Large intestine (tissue), 3 donors: Measurements from ENCODE around the gene LRP2. TPM values are rescaled to one million over a fixed set of nuclear protein-coding genes. Genes with fewer than 3 reads are reported as not detected.

Source experiments
- DNase-seq, 2 donors: peaks; one replicate each; pipeline versions ENCODE4 v3.0.0 to v3.0.0-alpha.2; 2013
- H3K27ac ChIP-seq: one replicate; pipeline ENCODE4 v1.5.1; 2013; ENCODE audit warnings: low read length
- H3K27me3 ChIP-seq: 2 replicates; pipeline ENCODE4 v1.6.1; 2013; ENCODE audit warnings: low read length; ENCODE audit not compliant: control insufficient read depth, insufficient read depth
- H3K36me3 ChIP-seq: 2 replicates; pipeline ENCODE4 v1.6.1; 2013; ENCODE audit warnings: low read length; ENCODE audit not compliant: control insufficient read depth, insufficient read depth
- H3K4me1 ChIP-seq: one replicate; pipeline ENCODE4 v1.6.1; 2013; ENCODE audit warnings: low read length; ENCODE audit not compliant: control insufficient read depth, insufficient read depth
- H3K4me3 ChIP-seq: one replicate; pipeline ENCODE4 v1.5.1; 2013; ENCODE audit warnings: low read length
- H3K9me3 ChIP-seq: one replicate; pipeline ENCODE4 v1.6.1; 2013; ENCODE audit warnings: mild to moderate bottlenecking, low read depth, low read length, moderate library complexity; ENCODE audit not compliant: control insufficient read depth
- WGBS: methylation state at CpG from one replicate; pipeline ENCODE4 v1.1.5; 2013; ENCODE audit warnings: low lambda C conversion rate; ENCODE audit not compliant: insufficient coverage; 5-methylcytosine and 5-hydroxymethylcytosine counted together
- polyA plus RNA-seq: library from polyadenylated mRNA; unstranded; fragments of 120-200 nt; gene quantifications from one replicate; pipeline ENCODE4 v1.2.1, GENCODE V29; 2013

The LRP2 gene
- polyA plus RNA-seq, 1 donor: 4.4 TPM

- Histone ChIP-seq H3K4me1 (no peaks in the 10 kb centered on the region), H3K4me3 (no peak overlapping the region), H3K27me3 (no peaks in the 10 kb centered on the region), H3K27ac (no peak overlapping the region), H3K9me3 (no peaks in the 10 kb centered on the region), H3K36me3 (no peaks in the 10 kb centered on the region)
- no peak for DNase-seq
- WGBS: no CpG with 5 or more reads among the region's 4 CpGs
Measured at GRCh38 chr2:169372561-169372960, 10.2 kb upstream of the LRP2 start.

GRCh38 chr2:169366066-169366465 lies 3.7 kb upstream of the LRP2 start:
- Histone ChIP-seq H3K36me3 (no peaks in the 10 kb centered on the region), H3K27ac (no peak overlapping the region), H3K4me3 (no peak overlapping the region), H3K9me3 (peaks cover 3% of the 10 kb centered on the region), H3K4me1 (peaks cover 18% of the 10 kb centered on the region), H3K27me3 (peaks cover 30% of the 10 kb centered on the region)
- DNase-seq: no peak

- Histone ChIP-seq H3K4me1 (peaks cover 18% of the 10 kb centered on the region), H3K27ac (peak overlapping the region; percentile 4), H3K36me3 (no peaks in the 10 kb centered on the region), H3K27me3 (peaks cover 34% of the 10 kb centered on the region), H3K4me3 (peak overlapping the region; percentile 53), H3K9me3 (peaks cover 3% of the 10 kb centered on the region)
- 40% methylated on average over 1 of the region's 4 CpGs for WGBS
- DNase-seq: peak in 1 of 2 donors; percentile 53
Measured at GRCh38 chr2:169365029-169365480, 2.7 kb upstream of the LRP2 start.

GRCh38 chr2:169363560-169364150 lies 1.3 kb upstream of the LRP2 start:
- peak; percentile 16 to 62 for DNase-seq
- Histone ChIP-seq H3K27me3 (peaks cover 34% of the 10 kb centered on the region), H3K4me3 (peak overlapping the region; percentile 53), H3K36me3 (no peaks in the 10 kb centered on the region), H3K9me3 (peaks cover 3% of the 10 kb centered on the region), H3K4me1 (peaks cover 18% of the 10 kb centered on the region), H3K27ac (no peak overlapping the region)
- 0% methylated on average over 1 of the region's 26 CpGs for WGBS

- Histone ChIP-seq H3K36me3 (no peaks in the 10 kb centered on the region), H3K4me3 (peak overlapping the region; percentile 53), H3K27ac (no peak overlapping the region), H3K4me1 (peaks cover 18% of the 10 kb centered on the region), H3K27me3 (peaks cover 34% of the 10 kb centered on the region), H3K9me3 (peaks cover 3% of the 10 kb centered on the region)
- 8% methylated on average over 9 of the region's 24 CpGs for WGBS
- no peak for DNase-seq
Measured at GRCh38 chr2:169362894-169363559, 693 bp upstream of the LRP2 start.

- H3K27ac ChIP-seq: peak overlapping the region; percentile 35
- H3K9me3 ChIP-seq: peaks cover 3% of the 10 kb centered on the region
- peak overlapping the region; percentile 47 for H3K4me3 ChIP-seq
- WGBS: no CpG with 5 or more reads among the region's 32 CpGs
- H3K27me3 ChIP-seq: peaks cover 34% of the 10 kb centered on the region
- peaks cover 18% of the 10 kb centered on the region for H3K4me1 ChIP-seq
- no peaks in the 10 kb centered on the region for H3K36me3 ChIP-seq
- peak; percentile 29 to 74 for DNase-seq
Measured at GRCh38 chr2:169361706-169362117, 622 bp downstream of the LRP2 start.

- peaks cover 3% of the 10 kb centered on the region for H3K9me3 ChIP-seq
- H3K27ac ChIP-seq: peak overlapping the region; percentile 35
- peak; percentile 5 to 22 for DNase-seq
- no peaks in the 10 kb centered on the region for H3K36me3 ChIP-seq
- H3K27me3 ChIP-seq: peaks cover 34% of the 10 kb centered on the region
- peaks cover 16% of the 10 kb centered on the region for H3K4me1 ChIP-seq
- H3K4me3 ChIP-seq: peak overlapping the region; percentile 47
- whole genome bisulfite sequencing: 7% methylated on average over 5 of the region's 20 CpGs
Measured at GRCh38 chr2:169360984-169361705, 1.2 kb downstream of the LRP2 start.

GRCh38 chr2:169358016-169358415 lies 4.3 kb downstream of the LRP2 start:
- no peak for DNase-seq
- Histone ChIP-seq H3K27me3 (peaks cover 22% of the 10 kb centered on the region), H3K36me3 (no peaks in the 10 kb centered on the region), H3K9me3 (no peaks in the 10 kb centered on the region), H3K4me3 (no peak overlapping the region), H3K27ac (no peak overlapping the region), H3K4me1 (peaks cover 4% of the 10 kb centered on the region)
- no CpG with 5 or more reads among the region's 2 CpGs for WGBS

GRCh38 chr2:169354244-169354643 lies 8.1 kb downstream of the LRP2 start:
- DNase-seq: no peak
- Histone ChIP-seq H3K9me3 (no peaks in the 10 kb centered on the region), H3K4me3 (no peak overlapping the region), H3K4me1 (no peaks in the 10 kb centered on the region), H3K27ac (no peak overlapping the region), H3K36me3 (no peaks in the 10 kb centered on the region), H3K27me3 (no peaks in the 10 kb centered on the region)
- no CpG with 5 or more reads among the region's 2 CpGs for WGBS

- Histone ChIP-seq H3K27ac (no peak overlapping the region), H3K9me3 (no peaks in the 10 kb centered on the region), H3K4me3 (no peak overlapping the region), H3K36me3 (no peaks in the 10 kb centered on the region), H3K27me3 (no peaks in the 10 kb centered on the region), H3K4me1 (no peaks in the 10 kb centered on the region)
- WGBS: 70% methylated on average over 2 of the region's 4 CpGs
- DNase-seq: no peak
Measured at GRCh38 chr2:169351725-169352124, 10.6 kb downstream of the LRP2 start.
